GM18870 (cell line): ENCODE measurements around the gene MON2.
"Not testable (repeated sequence)": the region's sequence is repeated elsewhere in the genome, so short reads cannot be mapped to it uniquely, and the experiment has no call there.

ENCODE experiments used
- ATAC-seq: cut with Tn5 transposase; IDR thresholded peaks from one replicate; pipeline ENCODE4 v1.9.1; 2021; ENCODE audit warnings: moderate library complexity; ENCODE audit not compliant: unreplicated experiment

Gene MON2

GRCh38 chr12:62543741-62544140 lies 77.1 kb downstream of the MON2 start:
- ATAC-seq = no peak

DNA sequence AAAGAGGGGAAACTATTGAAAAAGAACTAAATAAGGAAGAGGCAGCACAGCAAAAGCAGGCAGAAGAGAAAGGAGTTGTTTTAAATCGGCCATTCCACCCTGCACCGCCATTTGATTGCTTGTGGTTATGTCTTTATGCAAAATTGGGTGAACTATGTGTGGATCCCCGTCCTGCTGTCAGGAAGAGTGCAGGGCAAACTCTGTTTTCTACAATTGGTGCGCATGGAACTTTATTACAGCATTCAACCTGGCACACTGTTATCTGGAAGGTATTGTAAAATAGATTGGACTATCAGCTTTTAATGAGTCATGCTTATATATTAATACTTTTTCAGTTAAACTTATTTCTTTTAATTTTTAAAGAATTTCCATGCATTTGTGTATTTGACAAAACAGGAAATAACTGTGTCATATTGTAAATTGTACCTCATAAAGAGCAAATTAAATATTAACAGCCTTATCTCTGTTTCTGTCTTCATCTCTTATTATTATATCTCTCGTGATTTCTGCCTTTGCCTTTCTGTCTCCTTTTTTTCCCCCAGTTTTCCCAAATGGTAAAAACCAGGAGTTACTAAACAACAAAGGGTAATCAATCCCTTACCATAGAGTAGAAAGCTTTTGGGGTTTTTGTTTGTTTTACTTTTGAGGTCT lies 86.4 kb downstream of the MON2 start:
- no peak for ATAC-seq

DNA sequence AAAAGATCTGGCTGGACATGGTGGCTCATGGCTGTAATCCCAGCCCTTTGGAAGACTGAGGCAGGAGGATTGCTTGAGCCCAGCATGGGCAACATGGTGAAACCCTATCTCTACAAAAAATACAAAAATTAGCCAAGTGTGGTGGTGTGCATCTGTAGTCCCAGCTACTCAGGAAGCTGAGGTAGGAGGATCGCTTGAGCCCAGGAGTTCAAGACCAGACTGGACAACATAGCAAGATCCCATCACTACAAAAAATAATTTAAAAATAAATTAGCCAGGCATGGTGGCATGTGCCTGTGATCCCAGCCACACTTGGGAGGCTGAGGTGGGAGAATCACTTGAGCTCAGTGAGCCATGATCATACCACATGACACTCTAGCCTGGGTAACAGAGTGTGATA lies 92.7 kb downstream of the MON2 start:
- ATAC-seq = not testable (repeated sequence)

- no peak for ATAC-seq
Observed at GRCh38 chr12:62562846-62563245, 96.2 kb downstream of the MON2 start.

GRCh38 chr12:62575036-62575435 lies 108.4 kb downstream of the MON2 start:
- ATAC-seq = peak; percentile 68

DNA sequence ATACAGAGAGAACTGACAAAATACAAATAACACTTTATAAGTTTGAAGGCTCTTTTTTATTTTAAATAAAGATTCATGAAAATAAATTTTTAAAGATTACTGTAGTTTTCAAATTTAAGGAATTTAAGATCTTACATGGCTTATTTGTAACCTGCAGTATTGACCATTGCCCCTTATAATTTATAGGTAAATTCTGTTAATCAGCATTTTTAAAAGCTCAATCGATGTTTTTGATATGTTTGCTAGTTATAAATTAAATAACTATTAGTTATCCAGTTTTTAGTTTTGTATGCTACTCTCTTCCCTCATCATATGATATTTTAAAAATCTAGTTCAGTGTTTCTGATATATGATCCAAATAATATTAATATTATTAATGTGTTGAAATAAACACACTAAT lies 109.9 kb downstream of the MON2 start:
- ATAC-seq = no peak

GRCh38 chr12:62578726-62579125 lies 112.1 kb downstream of the MON2 start:
- no peak for ATAC-seq

DNA sequence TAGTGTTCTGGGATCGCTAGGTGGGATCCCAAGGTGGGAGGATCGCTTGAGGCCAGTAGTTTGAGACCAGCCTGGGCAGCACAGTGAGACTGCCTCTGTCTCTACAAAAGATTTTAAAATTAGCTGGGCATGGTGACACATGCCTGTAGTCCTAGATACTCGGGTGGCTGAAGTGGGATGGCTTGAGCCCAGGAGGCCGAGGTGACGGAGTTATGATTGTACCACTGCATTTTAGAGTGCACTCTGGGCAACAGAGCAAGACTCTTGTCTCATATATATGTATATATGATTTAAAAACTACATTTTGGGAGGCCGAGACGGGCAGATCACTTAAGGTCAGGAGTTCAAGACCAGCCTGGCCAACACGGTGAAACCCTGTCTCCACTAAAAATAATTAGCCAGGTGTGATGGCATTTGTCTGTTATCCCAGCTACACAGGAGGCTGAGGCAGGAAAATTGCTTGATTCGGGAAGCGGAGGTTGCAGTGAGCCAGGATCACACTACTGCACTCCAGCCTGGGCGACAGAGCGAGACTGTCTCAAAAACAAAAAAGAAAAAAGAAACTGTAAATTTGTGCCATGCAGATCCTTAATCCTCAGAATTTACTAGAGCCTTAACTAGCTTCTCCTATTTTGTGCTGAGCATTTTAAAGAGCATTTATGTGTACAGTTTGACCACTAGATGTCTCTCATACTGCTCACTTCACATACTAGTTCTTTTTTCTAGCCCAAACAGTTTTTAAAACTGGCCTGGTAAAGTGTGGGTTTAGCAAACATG lies 114.8 kb downstream of the MON2 start:
- no peak for ATAC-seq

GRCh38 chr12:62582065-62582366 lies 115.4 kb downstream of the MON2 start:
- no peak for ATAC-seq

- ATAC-seq = no peak
Observed at GRCh38 chr12:62584619-62585018, 118.0 kb downstream of the MON2 start.

DNA sequence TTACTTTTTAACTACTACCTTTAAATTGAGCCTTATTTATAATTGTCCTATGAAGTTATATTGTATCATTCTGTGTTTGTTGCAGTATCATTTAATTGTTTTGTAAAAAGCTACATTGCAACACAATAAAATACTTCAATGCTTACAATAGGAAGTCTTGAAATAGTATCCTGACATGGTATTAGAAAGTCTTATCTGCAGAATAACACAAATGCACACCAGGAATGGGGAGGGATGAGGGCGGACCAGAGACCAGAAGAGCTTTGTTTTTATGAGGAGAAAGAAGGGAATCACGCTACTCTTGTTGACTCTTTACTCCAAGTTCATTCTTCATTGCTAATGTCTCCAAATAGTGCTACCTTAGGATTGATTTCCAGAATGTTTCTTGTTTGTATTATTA lies 120.2 kb downstream of the MON2 start:
- no peak for ATAC-seq

DNA sequence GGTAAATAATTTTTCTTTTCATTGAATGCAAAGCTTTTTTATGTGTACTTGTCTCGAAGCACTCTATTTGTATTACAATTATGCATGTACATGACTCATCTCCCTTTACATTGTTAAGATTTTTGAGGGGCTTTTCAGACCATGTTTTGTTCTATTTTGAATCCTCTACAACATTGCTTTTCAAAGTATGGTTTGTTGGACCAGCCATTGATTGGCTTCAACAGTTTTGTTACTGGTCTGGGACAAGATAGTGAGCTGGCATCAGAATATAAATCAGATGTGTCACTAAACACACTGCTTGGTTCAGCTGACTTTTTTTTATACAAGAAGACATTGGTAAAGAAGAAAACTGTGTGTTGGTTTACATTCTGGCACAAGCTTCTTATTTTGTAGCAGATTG lies 122.3 kb downstream of the MON2 start:
- no peak for ATAC-seq

GRCh38 chr12:62597253-62597652 lies 130.6 kb downstream of the MON2 start:
- no peak for ATAC-seq

DNA sequence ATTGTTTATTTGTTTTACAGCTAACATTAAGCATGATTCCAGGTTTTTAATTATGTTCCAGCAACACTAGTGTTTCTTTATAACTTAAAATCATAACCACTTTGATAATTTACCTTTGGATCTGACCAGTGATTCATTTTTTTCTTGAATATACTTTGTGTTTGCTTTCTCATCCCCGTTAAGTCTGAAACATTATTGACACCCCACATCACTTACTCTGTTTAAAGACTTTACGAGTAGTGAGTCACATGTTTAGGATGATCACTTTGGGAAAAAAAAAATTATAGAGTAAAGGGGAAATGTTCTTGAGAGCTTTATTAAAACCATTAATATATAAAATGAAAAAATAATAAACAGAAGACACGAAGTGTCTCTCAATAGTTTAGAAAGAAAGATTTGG lies 132.2 kb downstream of the MON2 start:
- ATAC-seq = no peak

- ATAC-seq = no peak
Observed at GRCh38 chr12:62599854-62600437, 133.3 kb downstream of the MON2 start.

- ATAC-seq = no peak
Observed at GRCh38 chr12:62601765-62602164, 135.1 kb downstream of the MON2 start.

GRCh38 chr12:62602255-62603060 lies 135.8 kb downstream of the MON2 start:
- ATAC-seq = peak; percentile 71

DNA sequence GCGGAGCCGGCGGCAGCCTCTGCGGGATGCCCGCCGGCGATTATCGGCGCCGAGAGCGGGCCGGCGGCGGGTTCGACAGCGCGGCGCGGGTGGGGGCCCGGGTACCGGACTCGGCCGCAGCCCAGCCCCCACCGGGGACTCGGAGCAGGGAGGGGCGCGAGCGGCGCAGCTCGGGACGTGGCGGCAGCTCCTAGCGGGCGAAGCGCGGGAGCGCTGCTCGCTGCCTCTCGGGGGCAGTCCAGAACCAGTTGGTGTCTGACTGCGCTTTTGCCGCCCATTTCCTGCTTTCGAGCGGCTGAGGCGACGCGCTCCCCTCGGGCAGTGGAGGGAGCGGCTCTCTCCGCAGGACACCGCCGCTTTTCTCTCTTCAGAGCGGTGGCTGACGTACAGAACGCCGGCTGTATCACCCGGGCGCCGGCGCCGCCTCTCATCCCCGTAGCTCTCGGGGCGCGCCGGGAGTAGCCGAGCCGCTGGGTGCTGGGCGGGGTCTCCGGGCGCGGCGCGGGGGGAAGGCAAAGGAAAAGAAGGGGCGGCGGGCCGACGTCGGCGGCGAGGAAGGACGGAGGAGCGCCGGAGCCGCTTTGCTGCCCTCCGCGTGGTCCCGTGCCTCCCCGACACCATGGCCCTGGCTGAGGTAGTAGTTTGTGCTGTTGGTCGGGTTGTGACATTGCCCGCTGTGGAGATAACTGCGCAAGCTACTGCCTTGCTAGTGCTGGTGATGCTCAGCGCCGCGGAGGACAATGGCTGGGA lies 136.6 kb downstream of the MON2 start:
- peak; percentile 53 for ATAC-seq

- no peak for ATAC-seq
Observed at GRCh38 chr12:62603811-62604098, 137.1 kb downstream of the MON2 start.

DNA sequence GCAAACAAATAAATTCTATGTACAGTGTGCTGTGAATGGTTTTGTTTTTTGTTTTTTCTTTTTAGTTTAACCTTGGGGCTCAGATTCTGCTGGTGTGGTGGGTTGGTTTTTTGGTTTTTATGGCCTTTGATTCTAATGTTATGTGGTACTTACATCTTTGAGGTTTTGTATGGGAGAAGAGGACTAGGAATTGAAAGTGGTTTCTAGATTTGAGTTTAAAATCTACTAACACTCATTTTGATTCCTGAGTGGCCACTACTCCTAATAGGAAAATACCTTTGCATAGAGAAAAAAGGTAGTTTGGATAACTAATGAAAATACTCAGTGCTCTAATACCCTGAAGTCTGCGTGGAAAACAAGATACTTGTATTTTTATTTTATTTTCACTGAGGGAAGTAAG lies 137.7 kb downstream of the MON2 start:
- no peak for ATAC-seq

DNA sequence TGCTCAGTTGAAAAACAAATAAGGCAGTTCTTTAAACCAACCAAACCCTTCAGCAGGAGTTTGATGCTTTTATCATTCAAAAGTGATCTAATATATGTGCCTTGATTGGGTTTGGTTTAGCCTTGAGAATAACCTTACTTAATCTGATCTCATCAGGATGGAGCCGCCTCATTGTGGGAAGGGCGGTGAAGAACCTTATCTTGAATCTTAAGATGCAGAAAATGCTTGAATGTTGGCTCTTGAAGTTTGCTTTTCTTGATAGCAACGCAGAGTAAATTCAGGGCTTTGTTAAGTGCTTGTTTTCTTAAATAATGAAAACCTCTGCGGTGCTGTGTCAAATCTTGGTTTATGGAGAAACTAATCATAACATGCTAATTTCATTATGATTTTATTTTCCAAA lies 138.2 kb downstream of the MON2 start:
- ATAC-seq = no peak
